HG03520 (cell line): ENCODE results near the gene EFL1.

Experiments used
- ATAC-seq: cut with Tn5 transposase; IDR thresholded peaks from one replicate; pipeline ENCODE4 v1.9.1; 2021; ENCODE audit warnings: mild to moderate bottlenecking, moderate library complexity; ENCODE audit not compliant: unreplicated experiment

The EFL1 gene

DNA sequence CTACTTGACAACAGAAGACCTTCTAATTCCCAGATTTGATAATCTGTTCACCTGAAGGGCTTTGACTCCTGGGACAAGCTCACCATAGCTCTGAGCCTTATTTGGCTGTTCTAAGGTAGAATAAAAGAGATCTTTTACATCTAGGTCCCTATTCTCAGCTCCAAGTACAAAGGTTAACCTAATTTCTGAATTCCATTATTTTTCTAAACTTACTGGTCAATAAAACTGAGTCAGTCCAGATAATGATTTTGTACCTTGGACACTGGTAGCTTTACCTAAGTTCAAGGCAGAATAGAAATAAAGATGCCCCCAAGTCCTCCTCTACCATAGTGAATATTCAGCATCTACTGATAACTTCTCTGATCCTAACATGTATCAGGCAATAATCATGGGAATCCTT lies 135.0 kb downstream of the EFL1 start:
- ATAC-seq = no peak

DNA sequence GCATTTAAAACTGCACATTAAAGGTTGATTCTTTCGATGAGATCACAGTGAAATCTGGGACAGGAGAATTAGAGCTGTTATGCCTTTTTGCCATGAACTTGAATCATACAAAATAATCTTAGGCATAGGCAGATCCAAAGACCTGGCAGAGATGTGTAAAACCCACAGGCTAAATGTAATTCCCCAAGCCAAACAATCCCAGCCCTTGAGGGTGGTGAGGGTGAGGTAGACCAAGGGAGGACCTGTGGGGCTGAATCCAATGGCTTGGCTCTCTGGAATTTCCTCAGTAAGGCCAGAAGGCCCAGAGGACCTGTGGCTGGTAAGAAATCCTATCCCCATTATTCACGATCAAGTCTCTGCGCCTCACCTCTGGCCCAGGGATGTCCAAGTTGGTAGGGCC lies 136.2 kb downstream of the EFL1 start:
- ATAC-seq = no peak

DNA sequence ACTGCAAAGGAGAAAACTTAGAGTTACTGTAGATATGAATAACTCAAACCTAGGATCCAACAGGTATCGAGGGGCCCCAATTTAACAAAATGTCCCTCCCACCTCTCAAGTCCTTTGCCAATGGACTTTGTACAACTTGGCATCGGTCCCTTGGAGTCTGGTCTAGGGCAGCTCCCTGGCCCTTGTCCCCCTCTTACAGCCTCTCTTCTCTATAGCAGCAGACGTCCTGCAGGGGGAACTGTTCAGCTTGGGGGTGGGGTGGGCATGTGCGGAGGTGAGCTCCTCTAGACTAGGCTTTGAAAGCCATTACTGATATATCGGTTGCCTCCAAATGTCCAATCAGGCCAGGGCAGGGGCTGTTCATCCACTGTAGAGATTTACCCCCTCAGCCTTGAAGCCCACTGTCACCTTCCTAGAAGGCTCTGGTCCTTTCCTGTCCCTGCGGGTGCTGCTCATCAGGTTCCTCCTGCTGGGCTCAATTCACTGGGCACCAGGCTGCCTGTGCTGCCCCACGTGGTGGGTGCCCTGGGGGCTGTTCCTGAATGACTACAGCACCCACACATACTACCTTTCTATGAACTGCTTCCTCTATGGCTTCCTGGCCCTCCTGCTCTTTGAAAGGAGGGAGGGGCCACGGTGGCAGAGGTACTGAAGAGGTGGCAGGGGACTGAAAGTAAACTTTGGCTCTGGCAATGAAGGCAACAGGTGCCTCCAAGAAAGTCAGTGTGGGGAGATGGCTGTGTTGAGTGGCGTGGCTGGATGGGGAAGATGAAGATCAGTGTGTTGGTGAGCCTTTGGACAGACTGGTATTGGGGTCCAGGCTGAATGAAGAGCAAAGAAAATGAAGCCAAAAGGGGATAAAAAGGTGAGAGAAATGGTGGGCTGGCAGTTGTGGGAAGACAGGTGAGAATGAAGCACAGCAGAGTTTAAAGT lies 137.9 kb downstream of the EFL1 start:
- no peak for ATAC-seq

DNA sequence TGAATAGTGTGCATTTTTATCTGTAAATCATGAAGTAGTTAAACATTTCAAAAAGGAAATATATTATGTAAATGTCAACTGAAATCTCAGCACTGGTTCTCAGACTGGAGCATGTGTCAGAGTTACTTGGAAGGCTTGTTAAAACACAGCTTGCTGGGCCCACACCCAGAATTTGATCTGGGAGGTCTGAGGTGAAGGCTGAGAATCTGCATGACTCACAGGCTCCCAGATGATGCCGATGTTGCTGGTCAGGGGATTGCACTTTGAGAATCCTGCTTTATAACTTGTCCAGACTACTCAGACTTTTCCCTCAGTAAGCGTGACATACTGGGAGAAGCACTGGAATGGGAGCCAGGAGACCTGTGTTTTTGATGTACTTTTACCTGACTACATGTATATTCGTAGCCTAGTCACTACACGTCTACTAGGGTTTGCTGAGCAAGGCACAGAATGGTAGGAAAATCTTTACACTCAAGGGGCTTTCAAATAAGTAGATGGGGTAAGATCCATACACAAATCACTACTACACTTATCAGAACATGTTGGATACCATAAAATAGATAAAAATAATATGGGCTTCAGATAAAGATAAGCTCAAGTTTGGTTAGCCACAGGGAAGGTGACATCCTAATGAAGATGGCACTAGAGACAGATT lies 139.7 kb downstream of the EFL1 start:
- no peak for ATAC-seq

- no peak for ATAC-seq
These were observed 144.5 kb downstream of the EFL1 start for GRCh38 chr15:82118040-82118439.

DNA sequence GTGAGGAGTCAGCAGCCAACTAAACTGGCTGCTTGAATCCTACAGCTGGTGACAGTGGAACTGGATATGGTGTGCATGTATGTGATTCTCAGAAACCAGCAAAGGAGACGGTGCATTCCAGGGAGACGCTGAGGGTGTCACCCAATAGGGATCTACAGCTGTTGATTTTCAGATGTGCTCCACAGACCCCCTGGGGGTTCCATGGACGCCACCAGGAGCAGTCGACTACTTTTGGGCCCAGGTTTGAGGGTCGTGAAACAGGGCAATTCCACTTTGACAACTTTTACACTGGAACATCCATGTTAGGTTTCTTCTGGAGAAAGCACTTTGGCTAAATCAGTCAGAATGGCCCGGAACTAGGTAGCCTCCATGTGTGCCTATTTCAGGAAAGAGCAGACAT lies 145.2 kb downstream of the EFL1 start:
- ATAC-seq = no peak

GRCh38 chr15:82114660-82115059 lies 147.9 kb downstream of the EFL1 start:
- ATAC-seq = no peak

DNA sequence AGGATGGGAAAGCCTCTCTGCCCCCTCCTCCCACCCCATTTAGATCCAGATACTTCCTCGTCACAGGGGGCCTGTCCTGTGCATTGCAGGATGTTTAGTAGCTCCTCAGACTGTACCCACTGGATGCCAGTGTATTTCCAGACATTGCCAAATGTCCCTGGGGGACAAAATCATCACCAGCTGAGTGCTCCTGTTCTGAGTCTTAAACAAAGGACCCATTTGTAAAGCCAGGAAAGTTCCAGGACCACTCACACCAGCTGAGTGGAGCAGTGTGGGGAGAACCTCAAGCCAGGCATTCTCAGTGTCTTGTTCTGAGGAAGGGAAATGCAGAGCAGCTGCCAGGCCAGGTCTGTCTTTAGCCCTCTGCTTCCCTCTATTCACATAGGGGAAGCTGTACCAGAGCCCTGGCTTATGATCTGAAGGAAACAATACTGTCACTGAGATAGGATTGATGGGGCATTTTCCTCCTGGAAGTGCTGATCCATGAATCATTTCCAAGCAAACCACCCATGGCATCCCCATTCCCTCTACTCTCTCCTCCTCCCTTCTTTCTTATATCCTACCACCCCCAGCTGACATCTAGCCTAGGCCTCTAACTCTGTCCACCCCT lies 149.3 kb downstream of the EFL1 start:
- no peak for ATAC-seq

DNA sequence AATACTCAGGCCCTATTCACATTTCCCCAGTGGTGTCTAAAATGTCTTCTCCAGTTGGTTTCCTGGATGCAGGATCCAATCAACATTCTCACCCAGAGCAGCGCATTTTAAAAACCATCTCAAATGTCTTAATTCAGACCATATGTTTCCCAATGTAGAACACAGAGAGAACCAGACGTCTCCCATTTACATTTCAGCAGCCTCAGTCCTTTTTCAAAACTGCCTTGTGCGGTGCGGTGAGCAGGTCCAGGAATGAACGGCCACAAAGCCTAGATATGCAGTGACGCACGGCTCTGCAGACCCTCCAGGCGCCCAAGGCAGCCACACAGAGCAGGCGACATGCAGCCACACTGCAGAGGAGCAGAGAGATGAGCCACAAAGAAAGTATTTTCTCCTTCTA lies 150.6 kb downstream of the EFL1 start:
- no peak for ATAC-seq

DNA sequence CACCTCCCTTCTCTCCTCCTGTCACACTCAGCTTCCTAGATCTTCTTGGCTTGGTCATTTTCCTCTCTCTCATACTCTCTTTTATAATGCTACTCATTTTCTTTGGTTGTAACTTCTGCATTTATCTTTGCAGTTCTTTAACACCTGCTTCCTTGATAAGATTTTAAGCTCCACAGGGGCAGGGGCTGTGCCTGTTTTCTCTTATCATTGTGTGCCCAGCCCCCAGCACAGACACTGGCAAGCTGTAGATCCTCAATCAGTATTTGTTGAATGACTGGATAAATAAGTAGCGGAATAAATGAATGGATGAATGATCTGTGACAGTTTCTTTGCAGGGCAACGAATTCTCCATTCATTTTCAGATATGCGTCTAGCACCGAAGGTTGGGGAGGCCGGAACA lies 152.4 kb downstream of the EFL1 start:
- no peak for ATAC-seq

GRCh38 chr15:82108489-82109078 lies 153.9 kb downstream of the EFL1 start:
- peak; percentile 88 for ATAC-seq

DNA sequence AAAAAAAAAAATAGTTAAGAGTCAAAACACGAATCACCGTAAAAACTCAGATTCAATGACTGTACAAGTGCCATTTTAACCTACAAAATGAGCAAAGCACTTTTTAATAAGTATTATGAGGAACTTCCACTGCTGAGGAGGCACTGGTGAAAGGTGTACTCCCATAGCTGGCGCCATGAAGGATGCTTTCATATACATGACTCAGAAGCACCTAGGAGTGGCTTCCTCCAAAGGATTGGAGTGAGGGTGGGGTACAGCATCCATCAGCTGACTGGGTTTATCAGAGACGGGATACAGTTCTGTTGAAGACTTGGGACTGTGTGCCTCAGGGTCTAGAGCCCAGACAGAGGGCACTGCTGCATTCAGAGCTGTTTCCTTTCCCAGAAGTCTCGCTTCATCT lies 155.9 kb downstream of the EFL1 start:
- ATAC-seq = no peak

DNA sequence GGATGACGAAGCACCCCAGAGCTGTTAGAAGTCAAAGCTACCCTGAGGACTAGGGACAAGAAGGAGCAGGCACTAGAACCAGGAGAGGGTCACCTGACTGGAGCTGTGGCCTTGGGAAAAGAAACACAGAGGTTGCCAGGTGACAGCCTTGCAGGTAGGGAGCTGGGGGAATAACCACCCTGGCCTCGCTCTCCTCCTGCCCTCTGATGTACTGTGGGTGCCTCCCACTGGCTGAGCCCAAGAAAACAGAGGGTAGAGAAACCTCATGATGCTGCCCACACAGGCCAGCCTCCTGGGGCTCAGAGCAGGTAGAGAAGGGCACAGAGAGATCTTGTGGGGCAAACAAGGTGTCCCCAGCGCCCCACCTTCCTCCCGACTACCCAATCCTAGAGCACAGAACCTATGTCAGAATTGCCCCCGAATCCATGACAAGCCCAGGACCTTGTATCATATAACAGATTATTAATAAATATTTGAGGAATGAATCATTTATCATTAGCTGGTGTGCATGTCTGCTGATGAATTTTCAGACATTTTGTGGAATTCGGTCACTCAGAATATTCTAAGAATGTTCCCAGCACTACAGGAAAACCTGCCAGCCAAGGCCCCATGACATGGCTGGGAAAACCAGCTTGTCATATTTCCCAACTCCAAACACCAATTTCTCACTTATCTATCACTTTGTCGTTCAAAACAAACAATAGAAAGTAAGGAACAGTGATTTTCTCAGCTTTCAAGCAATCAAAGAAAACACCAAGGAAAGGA lies 156.9 kb downstream of the EFL1 start:
- ATAC-seq = no peak

GRCh38 chr15:82103468-82103867 lies 159.1 kb downstream of the EFL1 start:
- no peak for ATAC-seq

DNA sequence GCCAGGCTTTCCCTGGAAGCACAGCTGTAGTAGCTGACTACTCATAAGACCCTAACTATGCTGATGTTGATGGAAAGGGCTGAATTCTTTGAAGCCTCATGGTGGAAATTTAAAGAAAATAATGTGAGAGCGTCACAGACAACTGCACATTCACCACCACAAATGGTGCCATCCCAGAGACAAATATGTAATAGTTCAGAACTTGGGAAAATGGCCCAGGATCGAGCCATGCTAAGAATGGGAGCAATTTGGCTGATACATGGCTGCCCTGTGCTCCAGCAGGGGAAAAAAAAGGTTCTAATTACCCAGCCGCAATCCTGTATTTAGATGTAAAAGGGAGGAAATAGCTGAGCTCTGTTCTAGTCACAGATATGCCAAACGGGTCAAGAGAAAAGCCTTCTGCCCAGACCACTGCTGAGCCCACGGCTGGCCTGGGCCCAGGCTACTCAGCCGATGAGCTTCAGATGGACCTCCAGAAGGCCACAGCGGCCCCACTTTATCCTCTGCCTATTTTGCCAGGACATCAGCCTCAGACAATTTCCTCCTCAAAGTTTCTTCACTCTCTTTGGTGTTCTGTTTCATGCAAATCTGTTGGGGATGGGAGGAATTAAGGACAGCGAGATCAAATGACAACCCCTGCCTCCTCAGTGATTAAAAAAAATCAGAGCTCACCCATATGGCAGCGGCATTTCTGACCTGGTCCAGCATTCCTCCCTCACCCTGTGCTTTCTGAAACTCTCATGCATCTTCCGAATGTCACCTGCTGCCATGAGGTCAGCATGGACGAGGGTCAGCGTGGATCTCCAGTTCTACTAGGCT lies 162.2 kb downstream of the EFL1 start:
- ATAC-seq = no peak

DNA sequence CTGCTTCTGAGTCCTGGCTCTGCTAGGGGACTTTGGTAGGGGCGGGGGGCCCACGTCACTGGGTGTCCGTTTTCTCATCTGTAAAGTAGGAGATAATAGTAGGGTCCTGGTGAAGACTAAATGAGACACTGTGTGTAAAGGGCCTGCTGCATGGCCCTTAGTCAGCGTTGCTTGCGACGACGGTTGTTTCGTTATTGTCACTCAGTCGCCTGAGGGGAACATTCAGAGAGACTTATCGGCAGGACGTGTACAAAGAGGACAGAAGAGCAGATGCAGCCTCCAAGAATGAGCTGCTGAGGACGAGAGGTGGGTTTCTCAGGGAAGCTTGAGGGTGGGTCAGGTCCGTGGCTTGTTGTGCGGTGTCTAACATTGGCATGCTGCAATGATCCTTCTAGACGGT lies 163.9 kb downstream of the EFL1 start:
- ATAC-seq = no peak

DNA sequence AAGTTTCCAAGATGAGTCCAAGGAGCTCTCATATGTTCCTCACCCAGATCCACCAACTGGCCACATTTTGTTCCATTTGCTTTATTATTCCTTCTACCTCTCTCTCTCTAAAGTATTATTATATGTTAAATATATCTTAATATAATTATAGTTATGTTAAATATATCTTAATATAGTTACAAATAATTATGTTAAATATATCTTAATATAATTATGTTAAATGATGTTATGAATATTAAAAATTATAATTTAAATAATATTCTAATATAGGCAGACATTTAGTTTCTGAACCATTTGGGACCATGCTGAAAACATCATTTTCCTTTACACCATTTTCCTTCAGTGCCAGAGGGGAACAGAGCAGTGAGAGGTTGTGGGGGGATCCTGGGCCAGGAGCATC lies 166.7 kb downstream of the EFL1 start:
- ATAC-seq = no peak

DNA sequence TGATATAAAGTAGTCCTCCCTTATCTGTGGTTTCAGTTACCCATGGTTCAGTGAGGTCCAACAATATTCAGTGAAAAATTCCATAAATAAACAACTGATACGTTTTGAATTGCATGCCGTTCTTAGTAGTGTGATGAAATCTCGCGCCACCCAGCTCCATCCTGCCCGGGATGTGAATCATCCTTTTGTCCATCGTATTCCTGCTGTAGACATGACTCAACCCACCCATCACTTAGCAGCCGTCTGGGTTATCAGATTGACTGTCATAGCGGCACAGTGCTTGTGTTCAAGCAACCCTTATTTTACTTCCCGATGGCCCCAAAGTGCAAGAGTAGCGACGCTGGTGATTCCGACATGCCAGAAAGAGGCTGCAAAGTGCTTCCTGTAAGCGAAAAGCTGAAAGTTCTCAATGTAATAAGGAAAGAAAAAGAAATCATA lies 168.7 kb downstream of the EFL1 start:
- ATAC-seq = no peak

GRCh38 chr15:82093325-82093724 lies 169.2 kb downstream of the EFL1 start:
- ATAC-seq = no peak

GRCh38 chr15:82091636-82092140 lies 170.8 kb downstream of the EFL1 start:
- no peak for ATAC-seq
